Ishikawa (cell line): Measurements from ENCODE around the gene NOVA1.

Experiments used
- CEBPB ChIP-seq: IDR thresholded peaks from 2 replicates; pipeline ENCODE4 v1.6.1; 2012
- CREB1 ChIP-seq: IDR thresholded peaks from 2 replicates; pipeline ENCODE4 v1.6.1; 2012; ENCODE audit warnings: low read depth
- EGR1 ChIP-seq: IDR thresholded peaks from 2 replicates; pipeline ENCODE4 v1.6.1; 2012
- EP300 ChIP-seq: IDR thresholded peaks from 2 replicates; pipeline ENCODE4 v1.6.1; 2012; ENCODE audit warnings: borderline replicate concordance
- FOXM1 ChIP-seq: IDR thresholded peaks from 2 replicates; pipeline ENCODE4 v1.6.1; 2012; ENCODE audit warnings: low read depth, borderline replicate concordance
- NFIC ChIP-seq: IDR thresholded peaks from 2 replicates; pipeline ENCODE4 v1.6.1; 2012
- RAD21 ChIP-seq: IDR thresholded peaks from 2 replicates; pipeline ENCODE4 v1.6.1; 2012; ENCODE audit warnings: low read depth
- REST ChIP-seq: IDR thresholded peaks from 2 replicates; pipeline ENCODE4 v1.6.1; 2012; ENCODE audit warnings: low read depth, mild to moderate bottlenecking
- TAF1 ChIP-seq: IDR thresholded peaks from 2 replicates; pipeline ENCODE4 v1.6.1; 2012; ENCODE audit warnings: low read depth, mild to moderate bottlenecking
- TCF12 ChIP-seq: IDR thresholded peaks from 2 replicates; pipeline ENCODE4 v1.6.1; 2012; ENCODE audit warnings: low read depth
- TEAD4 ChIP-seq: IDR thresholded peaks from 2 replicates; pipeline ENCODE4 v1.6.1; 2012
- USF1 ChIP-seq: IDR thresholded peaks from 2 replicates; pipeline ENCODE4 v1.6.1; 2012
- YY1 ChIP-seq: IDR thresholded peaks from 2 replicates; pipeline ENCODE4 v1.6.1; 2012; ENCODE audit warnings: low read depth
- ZBTB7A ChIP-seq: IDR thresholded peaks from 2 replicates; pipeline ENCODE4 v1.6.1; 2012; ENCODE audit warnings: low read depth
- TF ChIP-seq, protein P1 (sequence below): IDR thresholded peaks from 2 replicates; pipeline ENCODE4 v1.6.1; 2012

NOVA1 gene

GRCh38 chr14:26414103-26414502 lies 183.7 kb downstream of the NOVA1 start:
- TF ChIP-seq REST = no peak
- TF ChIP-seq, protein P1, sequence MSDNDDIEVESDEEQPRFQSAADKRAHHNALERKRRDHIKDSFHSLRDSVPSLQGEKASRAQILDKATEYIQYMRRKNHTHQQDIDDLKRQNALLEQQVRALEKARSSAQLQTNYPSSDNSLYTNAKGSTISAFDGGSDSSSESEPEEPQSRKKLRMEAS = no peak
- no peak for TF ChIP-seq FOXM1
- no peak for TF ChIP-seq TAF1
- TF ChIP-seq USF1 = no peak
- TF ChIP-seq CREB1 = no peak
- TF ChIP-seq YY1 = no peak
- TF ChIP-seq CEBPB = no peak
- no peak for TF ChIP-seq RAD21
- no peak for TF ChIP-seq ZBTB7A
- TF ChIP-seq TCF12 = no peak
- TF ChIP-seq EGR1 = no peak
- no peak for TF ChIP-seq TEAD4
- TF ChIP-seq EP300 = no peak
- TF ChIP-seq NFIC = no peak

- no peak for TF ChIP-seq TAF1
- TF ChIP-seq EGR1 = no peak
- no peak for TF ChIP-seq CREB1
- TF ChIP-seq TEAD4 = no peak
- no peak for TF ChIP-seq NFIC
- no peak for TF ChIP-seq YY1
- TF ChIP-seq ZBTB7A = no peak
These were observed 185.4 kb downstream of the NOVA1 start for GRCh38 chr14:26412421-26412820.

DNA sequence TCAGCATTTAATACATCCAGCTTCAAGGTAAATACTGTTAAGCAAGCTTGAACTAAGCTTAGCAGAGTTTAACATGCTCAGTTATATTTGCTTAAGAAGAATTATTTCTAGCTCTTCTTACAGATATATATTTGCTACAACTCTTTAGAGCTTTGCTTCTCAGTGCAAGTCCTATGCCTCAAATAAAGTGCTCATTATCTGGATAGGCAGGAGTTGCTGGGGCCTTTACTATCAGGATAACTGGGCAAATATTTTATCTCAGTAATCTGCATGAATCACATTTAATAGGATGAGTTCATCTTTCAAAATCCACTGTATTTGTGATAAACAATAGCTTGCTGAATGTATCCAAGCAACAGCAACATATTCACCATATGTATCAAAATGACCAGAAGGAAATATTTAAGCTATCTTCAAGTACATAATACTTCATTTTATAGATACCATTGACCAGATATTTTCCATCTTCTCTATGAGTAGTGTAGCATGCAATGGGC lies 187.6 kb downstream of the NOVA1 start:
- no peak for TF ChIP-seq EGR1
- no peak for TF ChIP-seq TEAD4
- no peak for TF ChIP-seq EP300
- TF ChIP-seq, protein P1 = no peak
- no peak for TF ChIP-seq TCF12
- TF ChIP-seq NFIC = no peak
- TF ChIP-seq RAD21 = no peak
- no peak for TF ChIP-seq REST
- no peak for TF ChIP-seq ZBTB7A
- TF ChIP-seq CEBPB = no peak
- TF ChIP-seq YY1 = no peak
- no peak for TF ChIP-seq CREB1

GRCh38 chr14:26404927-26405326 lies 192.9 kb downstream of the NOVA1 start:
- TF ChIP-seq REST = no peak
- TF ChIP-seq EGR1 = no peak
- no peak for TF ChIP-seq EP300
- no peak for TF ChIP-seq FOXM1
- no peak for TF ChIP-seq NFIC
- TF ChIP-seq USF1 = no peak
- TF ChIP-seq TCF12 = no peak
- no peak for TF ChIP-seq ZBTB7A

DNA sequence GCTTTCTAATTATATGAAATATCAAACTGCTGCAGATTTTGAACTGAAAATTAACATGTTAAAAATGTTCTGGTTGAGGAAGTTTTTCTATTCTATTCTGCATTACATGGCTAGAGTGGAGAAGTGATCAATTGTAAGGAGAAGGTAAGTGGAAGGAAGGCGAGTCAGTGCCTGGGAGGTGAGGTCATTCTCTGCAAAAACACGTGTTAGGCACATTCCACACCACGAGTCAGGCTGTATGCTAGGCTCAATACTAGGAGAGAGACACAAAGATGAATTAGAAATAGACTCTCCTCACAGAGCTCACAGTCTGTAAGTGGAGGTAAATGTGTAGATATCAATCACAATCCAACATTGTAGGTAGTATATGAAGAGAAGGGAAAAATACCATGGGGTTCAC lies 194.1 kb downstream of the NOVA1 start:
- TF ChIP-seq NFIC = no peak
- TF ChIP-seq USF1 = no peak
- no peak for TF ChIP-seq CEBPB
- no peak for TF ChIP-seq TAF1
- no peak for TF ChIP-seq ZBTB7A
- TF ChIP-seq YY1 = no peak
- no peak for TF ChIP-seq RAD21
- no peak for TF ChIP-seq TCF12
- no peak for TF ChIP-seq TEAD4
- TF ChIP-seq FOXM1 = no peak
- TF ChIP-seq, protein P1 = no peak
- no peak for TF ChIP-seq CREB1
- no peak for TF ChIP-seq EP300
